DMS 273 (cell line): ENCODE results near the gene PIMREG.
A peak's percentile ranks its signal among the peaks of the same experiment; 100 is the strongest.

Experiments
- DNase-seq: peaks from one replicate; lab custom pipeline; 2025; ENCODE audit not compliant: unreplicated experiment; lab: John Stamatoyannopoulos, UW

Gene PIMREG

DNA sequence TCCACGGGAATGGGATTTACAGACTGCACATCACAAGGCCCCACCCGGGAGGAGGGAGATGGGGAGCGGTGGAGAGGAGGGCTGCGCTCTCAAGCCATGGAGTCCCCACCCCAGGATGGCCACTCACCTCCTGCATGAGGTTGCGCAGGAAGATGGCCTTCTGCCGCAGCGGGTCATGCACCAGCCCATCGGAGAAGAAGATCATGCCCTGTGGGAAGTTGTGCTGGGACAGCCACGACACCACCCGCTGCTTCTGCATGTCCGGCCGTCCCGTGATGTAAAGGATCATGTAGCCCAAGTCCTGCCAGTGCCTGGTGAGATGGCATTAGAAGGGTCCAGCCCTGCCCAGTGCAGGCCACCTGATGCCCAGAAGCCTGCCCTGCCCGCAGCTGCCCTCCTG, 17.0 kb downstream of the PIMREG start:
- DNase-seq = no peak

DNA sequence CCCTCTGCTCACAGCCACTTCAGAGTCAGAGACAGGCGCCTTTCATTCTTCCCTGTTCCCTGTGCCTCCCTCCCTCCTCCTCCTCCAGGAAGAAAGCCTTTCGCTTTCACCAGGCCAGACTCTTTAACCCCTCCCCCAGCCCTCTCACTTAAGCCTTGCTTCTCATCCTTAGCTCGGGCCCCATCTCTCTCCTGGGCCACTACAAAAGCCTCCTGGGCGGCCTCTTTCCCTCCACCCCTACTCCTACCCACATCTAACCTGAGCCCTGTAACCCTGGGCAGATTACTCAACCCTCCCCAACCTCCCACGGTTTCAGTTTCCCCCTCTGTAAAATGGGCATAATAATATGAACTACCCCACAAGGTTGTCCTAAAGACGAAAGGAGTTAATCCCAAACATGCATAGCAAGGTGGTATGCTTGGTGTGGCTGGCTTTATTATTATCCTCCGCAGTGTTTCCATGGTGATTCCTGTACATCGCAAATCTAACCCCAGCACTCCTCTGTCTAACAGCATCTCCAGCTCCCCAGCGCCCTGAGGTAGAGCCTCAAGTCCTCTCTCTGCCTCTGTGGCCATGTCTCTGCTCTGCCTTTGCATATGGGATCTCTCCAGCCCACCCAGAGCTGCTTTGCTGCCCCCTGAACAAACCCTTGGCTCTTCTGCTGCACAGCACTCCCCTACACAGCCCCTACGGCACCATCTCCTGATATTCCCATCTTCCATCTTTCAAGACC, 17.7 kb downstream of the PIMREG start:
- peak; percentile 3 for DNase-seq

DNA sequence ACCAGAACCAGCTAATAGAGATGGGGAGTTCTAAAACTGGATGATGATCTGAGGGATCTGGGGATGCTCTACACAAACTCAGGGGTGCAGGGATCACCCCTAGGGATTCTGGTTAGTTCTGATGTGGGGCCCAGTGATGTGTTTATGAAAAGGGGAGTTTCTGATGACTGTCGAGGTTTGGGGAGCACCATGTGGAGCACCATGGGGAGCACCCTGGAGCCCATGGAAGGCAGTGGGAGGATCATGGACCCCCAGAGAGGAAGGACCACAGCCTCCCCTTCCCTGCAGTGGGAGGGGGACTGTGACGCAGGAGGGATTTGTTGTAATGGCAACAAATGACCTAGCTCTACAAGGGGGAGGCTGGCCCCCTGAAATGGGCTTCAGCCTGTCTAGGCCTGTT, 18.4 kb downstream of the PIMREG start:
- DNase-seq = no peak

DNA sequence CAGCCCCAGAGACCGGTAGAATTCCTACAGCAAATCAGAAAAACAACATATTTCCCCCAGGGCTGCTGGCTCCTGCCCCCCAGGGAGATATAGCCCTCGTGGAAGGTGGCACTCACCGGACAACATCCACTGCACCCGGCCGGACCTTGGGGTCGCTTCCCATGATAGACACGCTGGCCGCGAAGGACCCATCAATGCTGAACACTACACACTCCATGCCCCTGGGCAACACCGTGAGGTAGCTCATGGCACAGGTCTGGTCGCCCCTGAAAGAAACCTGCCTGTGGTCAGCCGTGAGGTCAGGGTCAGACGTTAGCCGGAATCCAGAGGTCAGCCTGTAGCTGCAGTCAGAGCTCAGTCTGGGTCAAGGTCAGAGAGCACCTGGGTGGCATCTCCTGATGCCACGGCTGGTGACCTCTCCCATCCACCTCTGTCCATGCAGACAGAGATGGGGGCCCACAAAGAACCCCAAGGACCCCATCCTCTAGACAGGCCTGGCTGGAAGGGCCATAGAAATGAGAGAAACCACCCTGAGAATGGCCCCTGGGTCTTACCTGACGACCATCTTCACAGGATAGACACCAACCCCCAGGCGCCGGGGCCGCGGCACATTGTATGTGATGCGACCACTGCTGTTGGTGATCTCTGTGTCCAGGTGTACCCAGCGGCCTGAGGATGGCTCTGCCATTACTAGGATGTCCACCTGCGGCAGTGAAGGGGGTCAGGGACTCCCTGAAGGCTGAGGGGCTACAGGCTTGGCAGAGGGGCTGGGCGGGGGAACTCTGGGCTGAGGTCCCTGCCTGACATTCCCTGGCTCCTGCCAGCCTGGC, 19.6 kb downstream of the PIMREG start:
- DNase-seq = no peak

DNA sequence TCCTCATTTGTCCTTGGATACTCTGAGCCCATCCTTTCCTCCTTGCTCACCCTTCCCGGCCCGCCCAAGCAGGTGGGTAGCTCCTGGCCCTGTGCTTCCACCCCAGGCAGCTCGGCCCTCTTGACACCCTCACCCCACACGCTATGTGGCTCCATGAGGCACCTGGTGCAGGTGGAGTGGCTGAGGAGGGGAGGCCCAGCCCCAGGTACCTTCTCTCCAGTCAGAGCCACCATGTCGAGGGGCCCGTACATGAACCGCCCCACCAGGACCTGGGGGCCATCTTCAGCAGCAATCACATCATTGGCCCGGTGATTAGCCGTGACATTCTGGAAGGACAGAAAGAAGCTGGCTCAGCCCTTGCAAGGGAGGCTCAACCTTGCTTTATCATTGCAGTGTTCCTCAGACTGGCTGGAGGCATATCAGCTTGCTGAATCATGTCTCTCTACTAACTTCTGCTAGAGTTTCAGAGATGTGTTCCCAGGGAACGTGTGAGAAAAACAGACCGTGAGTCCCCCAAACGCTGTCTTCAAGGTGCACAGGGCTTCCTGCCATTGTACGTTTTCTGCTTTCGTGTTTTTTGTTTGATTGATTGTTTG, 20.3 kb downstream of the PIMREG start:
- DNase-seq = no peak

DNA sequence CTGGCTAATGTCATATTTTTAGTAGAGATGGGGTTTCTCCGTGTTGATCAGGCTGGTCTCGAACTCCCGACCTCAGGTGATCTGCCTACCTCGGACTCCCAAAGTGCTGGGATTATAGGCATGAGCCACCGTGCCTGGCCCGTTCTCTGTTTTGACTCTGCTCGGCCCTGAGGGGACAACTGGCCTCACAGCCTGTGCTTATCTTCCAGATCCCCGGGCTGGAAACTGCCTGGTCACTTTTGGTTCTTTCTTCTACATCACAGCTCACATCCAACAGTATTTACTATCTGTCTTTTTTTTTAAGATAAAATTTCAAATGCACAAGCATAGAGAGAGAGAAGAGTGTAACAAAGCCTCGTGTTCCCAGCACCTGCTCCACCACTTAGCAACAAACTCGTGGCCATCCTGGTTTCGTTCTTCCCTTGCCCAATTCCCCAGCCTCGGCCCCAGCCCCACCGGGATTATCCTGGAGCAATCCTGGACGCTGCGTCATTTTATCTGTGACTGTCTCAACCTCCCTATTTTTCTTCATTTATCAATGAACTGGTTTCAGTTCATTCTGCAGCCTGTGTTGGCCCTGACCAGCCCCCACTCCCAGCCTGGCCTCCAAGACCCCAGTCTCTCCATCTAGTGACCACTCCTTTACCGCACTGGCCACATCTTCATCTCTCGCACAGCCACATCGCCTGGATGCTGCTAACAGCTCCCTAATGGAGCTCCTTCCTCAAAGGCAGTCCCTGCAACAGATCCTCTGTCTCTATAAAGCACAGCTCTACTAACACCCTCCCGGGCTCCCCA, 21.1 kb downstream of the PIMREG start:
- DNase-seq = no peak

DNA sequence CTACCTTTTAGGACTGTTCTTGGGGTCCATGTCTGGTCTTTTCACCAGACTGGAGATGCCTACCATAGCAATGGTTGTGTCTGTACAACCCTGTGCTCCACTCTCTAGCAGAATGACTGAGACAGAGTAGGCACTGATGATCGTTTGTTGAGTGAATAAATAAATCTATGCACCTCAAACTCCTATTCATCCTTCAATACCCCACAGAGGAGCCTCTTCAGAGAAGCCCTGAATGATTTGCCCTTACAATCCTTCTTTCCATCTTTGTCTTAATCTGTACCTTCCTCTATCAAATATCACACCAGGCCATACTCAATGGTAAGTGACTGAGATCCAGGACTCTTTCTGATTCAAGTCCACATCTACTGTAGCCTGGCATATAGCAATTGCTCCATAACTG, 23.3 kb downstream of the PIMREG start:
- no peak for DNase-seq

DNA sequence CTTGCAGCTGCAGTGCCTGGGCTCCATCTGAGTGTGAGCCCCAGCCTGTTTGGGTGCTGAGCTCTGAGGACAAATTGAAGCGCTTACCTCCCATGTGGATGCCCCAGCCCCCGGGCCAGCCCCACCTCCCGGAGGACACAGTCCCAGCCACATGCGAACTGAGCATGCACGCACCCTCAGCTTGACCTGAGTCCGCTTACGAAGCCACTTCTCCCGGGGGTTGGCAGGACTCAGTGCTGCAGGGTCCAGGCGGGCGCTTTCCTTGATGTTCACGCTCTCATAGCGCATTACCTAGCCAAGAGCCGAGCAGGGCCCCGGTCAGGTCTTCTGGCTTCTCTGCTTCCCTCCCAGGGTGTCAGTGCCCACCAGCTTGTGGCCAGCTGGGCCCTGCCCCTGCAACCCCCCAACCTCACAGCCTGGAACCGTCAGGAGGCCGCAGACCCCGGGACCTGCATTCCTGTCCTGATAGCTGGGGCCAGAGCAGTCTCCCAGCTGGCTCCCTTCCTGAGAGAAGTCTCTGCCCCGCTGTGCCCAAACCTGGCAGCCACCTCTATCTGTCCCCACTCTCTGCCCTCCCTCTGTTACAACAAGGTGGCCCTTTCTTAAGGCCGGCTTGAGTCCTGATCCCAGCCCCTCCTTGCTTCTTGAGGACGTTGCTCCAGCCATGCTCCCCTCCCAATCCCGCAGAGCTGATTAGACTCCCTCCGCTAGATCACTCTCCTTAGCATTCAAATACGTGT, 24.0 kb downstream of the PIMREG start:
- DNase-seq = no peak

DNA sequence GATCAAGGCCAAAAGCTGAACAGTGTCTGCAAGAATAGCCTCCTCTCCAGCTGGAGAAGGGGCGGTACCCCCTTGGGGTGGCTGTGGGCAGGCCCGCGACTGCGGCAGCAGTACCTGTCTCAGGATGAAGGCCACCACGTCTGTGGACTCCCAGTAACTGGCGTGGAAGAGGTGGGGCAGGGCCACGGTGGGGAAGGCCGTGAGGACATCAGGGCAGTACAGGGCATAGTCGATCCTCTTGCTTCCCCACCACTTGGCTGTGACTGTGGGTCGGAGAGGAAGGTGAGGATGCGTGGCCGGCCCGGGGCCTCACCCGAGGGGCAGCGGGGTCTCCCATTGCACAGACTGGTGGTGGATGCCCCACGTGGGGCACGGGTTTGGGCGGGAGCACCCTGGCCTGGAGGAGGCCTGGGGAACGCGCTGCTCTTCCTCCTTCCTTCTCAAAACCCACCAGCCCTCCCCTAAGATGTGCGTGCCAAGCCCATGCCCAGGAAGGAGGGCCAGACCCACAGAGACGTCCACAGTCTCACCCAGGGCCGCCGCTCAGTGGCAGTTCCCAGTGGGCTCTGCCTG, 26.0 kb downstream of the PIMREG start:
- no peak for DNase-seq

DNA sequence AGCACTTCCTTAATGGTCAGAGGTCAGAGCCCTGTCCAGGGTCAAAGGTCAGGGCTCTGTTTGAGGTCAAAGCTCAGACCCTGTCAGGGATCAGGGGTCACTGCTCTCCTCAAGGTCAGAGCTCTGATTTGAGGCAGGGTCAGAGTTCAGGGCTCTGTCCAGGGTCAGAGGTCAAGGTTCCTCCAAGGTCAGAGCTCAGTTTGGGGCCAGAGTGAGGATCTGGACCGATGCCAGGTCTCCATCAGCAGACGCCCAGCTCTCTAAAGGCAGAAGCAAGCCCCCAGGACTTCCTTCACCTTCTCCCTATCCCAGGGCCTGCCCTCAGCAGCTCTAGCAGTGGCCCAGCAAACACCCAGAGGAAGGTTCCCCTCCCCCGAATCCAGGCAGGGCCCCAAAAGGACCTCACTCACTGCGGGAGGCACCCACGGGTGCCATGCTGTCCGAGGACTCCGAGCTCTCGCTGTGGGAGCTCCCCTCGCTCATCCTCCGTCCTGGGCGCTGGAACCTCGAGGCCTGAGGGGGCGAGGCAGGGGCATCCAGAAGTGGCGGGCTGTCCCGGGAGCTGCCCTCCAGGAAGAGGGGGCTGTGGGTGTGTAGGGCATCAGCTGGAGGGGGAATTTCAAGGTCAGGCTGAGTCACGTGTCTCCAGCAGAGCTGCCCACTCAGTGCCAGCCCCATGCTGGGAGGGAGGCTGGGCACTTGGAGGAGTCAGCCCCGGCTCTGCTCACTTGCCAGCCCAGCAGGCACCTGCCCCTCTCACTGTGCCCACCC, 26.7 kb downstream of the PIMREG start:
- DNase-seq = no peak

DNA sequence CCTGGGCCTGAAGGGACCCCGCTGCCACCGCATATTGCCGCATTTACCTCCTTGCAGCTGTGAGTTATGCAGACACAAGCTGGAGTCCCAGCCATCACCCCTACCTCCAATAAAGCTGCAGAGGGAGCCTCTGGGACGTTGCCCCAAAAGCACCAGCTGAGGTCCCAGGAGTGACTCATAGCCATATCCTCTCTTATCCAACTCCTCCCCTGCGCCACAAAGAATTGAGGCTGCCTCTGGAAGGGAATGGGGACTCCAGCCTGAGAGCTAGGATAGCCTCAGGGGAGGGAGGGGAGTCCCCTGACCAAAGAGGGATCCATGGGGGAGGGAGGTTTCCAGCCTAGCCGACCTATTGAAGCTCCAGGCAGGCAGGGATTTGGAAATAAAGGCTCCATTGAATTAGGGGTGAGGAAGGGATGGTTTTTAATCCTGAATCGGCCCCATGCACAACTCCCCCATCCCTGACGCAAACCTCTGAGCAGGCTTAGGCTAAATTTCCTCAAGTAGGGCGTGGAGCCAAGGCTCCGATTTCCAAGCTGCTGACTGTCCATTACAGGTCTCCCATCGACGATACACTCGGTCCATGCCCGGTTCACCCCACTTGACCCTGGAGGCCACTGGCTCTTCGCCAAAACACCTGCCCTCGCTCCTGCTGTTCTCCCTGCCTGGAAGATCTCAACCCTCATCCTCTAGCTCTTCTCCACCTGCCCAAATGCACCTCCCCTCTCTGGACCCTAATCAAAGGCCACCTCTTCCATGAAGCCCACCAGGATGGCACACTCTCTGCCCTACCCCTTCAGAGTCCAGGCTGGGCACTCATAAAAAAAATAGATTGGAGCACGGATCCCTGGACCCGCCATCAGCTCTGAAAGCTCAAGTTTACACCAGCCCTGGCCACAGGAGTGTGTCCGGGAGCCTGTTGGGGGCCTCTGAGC, 27.5 kb downstream of the PIMREG start:
- peak; percentile 45 for DNase-seq

DNA sequence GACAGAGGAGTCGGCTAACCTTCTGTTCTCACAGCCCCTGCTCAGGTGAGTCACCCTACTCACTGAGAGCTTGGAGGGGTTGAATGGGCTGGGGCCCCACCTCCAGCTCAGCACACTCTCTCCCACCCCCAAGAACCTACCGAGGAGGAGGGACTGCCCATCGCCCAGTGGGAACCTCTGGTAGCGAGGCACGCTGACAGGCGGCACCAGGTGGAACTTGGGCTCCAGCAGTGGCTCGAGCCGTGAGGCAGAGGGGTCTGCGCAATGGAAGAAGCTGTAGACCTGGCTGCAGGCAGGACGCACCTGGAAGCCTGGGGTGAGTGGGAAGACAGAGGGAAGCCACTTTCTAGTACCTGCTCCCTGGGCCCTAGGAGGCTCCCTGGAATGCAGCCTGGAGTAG, 28.3 kb downstream of the PIMREG start:
- DNase-seq = no peak

DNA sequence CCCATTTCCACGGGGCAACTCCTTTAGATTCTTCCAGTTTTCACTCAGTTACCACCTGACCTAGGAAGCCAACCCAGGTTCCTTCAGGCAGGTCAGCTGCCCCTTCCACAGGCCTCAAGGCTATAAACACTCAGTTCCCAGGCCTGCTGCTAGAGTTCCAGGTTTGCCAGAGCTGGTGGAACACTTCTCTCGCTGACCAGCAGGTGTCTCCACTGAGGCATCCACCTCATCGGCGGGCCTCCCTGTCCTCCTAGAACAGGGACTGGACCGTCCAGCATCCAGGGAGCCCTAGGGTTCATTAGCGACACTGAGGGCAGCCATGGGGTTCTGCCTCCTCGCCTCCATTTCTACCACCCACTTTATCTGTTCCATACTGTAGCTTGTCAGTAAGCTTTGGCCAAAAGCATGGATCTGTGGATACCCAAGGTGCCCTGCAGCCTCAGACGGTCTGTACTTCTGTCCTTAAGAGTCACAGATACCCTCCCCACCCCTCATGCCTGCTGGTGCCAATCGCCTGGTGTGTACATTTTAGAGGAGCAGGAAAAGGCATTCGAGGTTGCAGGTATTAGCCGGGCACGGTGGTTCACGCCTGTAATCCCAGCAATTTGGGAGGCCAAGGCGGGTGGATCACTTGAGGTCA, 29.0 kb downstream of the PIMREG start:
- peak; percentile 77 for DNase-seq

DNA sequence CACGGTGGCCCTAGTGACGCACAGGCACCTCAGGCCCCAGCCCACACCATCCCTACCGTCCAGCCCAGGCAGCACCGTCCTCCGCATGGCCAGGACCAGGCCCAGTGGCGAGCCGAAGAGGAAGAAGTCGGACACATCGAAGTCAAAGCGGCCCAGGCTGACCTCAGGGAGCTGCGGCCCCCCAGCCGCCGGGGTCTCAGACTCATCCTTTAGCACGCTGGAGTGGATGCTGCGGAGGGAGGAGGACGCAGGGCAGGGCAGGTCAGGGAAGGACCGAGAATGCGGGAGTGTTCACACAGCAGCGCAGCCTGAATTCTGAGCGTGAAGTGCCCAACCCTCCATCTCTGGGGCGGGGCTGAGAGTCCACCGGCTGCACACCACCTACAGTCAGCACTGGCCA, 30.1 kb downstream of the PIMREG start:
- DNase-seq = no peak

DNA sequence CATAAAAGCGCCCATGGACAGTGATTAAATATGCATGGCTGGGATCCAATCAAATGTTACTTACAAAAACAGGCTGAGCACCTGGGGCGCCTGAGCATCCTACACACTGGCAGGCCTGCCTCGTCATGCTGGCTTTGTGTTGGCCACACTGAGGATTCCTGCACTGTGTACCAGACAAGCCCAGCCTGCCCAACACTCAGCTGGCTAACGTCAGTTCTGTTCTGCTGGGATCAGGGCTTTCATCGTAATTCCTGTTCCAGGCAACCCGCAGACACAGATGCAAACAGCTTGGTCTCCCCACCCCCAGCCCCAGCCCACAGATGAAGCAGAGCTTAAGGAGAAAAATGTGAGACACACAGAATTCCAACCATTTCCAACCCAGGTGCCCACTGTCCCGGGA, 30.7 kb downstream of the PIMREG start:
- DNase-seq = peak; percentile 35

DNA sequence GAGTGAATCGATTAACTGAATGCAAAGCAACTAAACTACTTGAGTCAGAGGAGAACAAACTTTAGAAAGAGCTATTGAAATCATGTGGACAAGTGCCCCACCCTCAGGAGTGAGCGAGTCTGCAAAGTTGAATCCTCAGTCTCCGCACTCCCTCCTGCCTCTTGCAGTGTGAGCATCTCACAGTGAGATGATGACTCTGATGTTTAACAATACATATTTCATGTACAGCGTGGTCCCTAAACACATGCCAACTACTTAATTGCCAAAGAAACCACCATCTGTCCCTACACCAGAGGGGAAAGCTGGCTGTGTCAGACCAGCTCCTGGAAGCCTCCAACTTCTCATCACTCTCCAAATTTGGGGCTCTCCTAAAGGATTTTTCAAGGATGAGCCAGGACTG, 31.2 kb downstream of the PIMREG start:
- peak; percentile 54 for DNase-seq

DNA sequence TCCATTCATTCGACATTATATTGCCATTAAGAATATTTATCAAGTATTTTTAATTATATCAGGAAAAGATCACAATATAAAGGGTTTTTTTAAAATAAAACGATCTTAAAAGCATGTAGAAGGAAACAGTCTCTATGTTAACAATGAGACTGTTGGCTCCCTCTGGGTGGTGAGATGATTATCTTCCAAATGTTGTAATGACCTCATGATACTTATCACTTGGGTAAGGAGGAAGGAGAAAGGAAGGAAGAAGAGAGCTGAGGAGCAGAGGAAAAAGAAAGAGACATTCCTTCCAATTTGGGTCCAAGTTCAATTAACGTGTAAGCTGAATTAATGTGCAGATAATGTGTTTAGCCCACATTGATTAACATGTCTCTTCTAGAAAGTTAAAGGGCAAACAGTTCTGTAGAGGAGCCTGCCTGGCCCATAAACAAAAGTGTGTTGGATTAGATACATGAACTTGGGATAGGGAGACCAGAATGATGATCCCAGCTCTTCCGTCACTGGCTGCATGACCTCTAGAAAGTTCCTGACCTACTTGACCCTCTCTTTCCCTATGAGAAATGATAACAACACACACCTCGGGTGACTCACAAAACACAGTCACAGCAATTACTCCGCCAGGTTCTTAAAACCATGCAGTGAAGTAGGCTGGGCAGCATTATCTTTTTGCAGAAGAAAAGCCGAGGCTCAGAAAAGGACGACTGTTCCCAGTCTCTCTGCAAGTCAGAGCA, 32.0 kb downstream of the PIMREG start:
- peak; percentile 9 for DNase-seq
